HL-60 (cell line): ENCODE results near the gene NR2E1.

Source experiments
- DNase-seq, 2 experiments: peaks; one replicate each; pipeline ENCODE4 v3.0.0-alpha.2; 2010 to 2020; ENCODE audit warnings: low read depth in 1 of 2, low spot score in 1 of 2
- H3K27ac ChIP-seq: fragments of 250-450 bp; sonication (Bioruptor Pico); replicated peaks from 2 replicates; pipeline ENCODE4 v1.5.1; 2020; ENCODE audit warnings: mild to moderate bottlenecking, moderate library complexity
- H3K27me3 ChIP-seq: fragments of 250-450 bp; sonication (Bioruptor Pico); 2 replicates; pipeline ENCODE4 v1.5.1; 2021; ENCODE audit warnings: mild to moderate bottlenecking, moderate library complexity; ENCODE audit not compliant: insufficient read depth, poor library complexity, severe bottlenecking
- H3K4me3 ChIP-seq: replicated peaks from 2 replicates; pipeline ENCODE4 v1.5.1; 2011; ENCODE audit warnings: mild to moderate bottlenecking, control low read depth, low read length; ENCODE audit not compliant: insufficient read depth
- CTCF ChIP-seq: IDR thresholded peaks from one replicate; pipeline ENCODE4 v1.5.1; 2011; ENCODE audit warnings: low read length, control low read depth, inconsistent platforms; ENCODE audit not compliant: insufficient read depth
- GABPA ChIP-seq: IDR thresholded peaks from 2 replicates; pipeline ENCODE4 v1.6.1; 2012; ENCODE audit warnings: low read depth
- POLR2AphosphoS5 ChIP-seq: IDR thresholded peaks from 2 replicates; pipeline ENCODE4 v1.6.1; 2012; ENCODE audit warnings: low read depth
- REST ChIP-seq: IDR thresholded peaks from 2 replicates; pipeline ENCODE4 v1.6.1; 2012; ENCODE audit warnings: low read depth; ENCODE audit not compliant: insufficient replicate concordance
- SPI1 ChIP-seq: IDR thresholded peaks from 2 replicates; pipeline ENCODE4 v1.6.1; 2012; ENCODE audit warnings: low read depth, mild to moderate bottlenecking, borderline replicate concordance

The NR2E1 gene

GRCh38 chr6:108142240-108142639 lies 23.6 kb upstream of the NR2E1 start:
- Histone ChIP-seq H3K27ac (no peak overlapping the region), H3K4me3 (no peak overlapping the region), H3K27me3 (peaks cover 2% of the 10 kb centered on the region)
- DNase-seq = peak in 1 of 2 experiments; percentile 53
- TF ChIP-seq SPI1 (peak; percentile 50; the same call in 1 of the 2 replicates), REST (no peak), GABPA (no peak), CTCF (no peak), POLR2AphosphoS5 (no peak)

GRCh38 chr6:108145639-108146038 lies 20.2 kb upstream of the NR2E1 start:
- Histone ChIP-seq H3K27ac (no peak overlapping the region), H3K4me3 (no peak overlapping the region), H3K27me3 (peaks cover 2% of the 10 kb centered on the region)
- DNase-seq = no peak
- TF ChIP-seq GABPA = no peak
- TF ChIP-seq SPI1 = no peak
- TF ChIP-seq CTCF = no peak
- no peak for TF ChIP-seq REST
- TF ChIP-seq POLR2AphosphoS5 = no peak

GRCh38 chr6:108152446-108152845 lies 13.4 kb upstream of the NR2E1 start:
- no peak overlapping the region for H3K4me3 ChIP-seq
- no peak for TF ChIP-seq GABPA
- TF ChIP-seq SPI1 = no peak
- TF ChIP-seq REST = no peak
- TF ChIP-seq CTCF = no peak
- TF ChIP-seq POLR2AphosphoS5 = no peak
- DNase-seq = no peak
- no peak overlapping the region for H3K27ac ChIP-seq
- peaks cover 37% of the 10 kb centered on the region for H3K27me3 ChIP-seq
